Activated CD8-positive, alpha-beta memory T cell treated with anti-CD3 and anti-CD28 coated beads, Interleukin-2, amount 10 ng/mL, durations not matched to agents 7 days and 5 days (primary cell): ENCODE measurements around the gene PTPRA. TPM values are rescaled to one million over a fixed set of nuclear protein-coding genes. Genes with fewer than 3 reads are reported as not detected.

Experiments
- ATAC-seq: fragments of 150-1000 bp; cut with Tn5 transposase; one replicate; pipeline ENCODE4 v1.10.0; 2021; ENCODE audit warnings: moderate library complexity
- CTCF ChIA-PET: fragments of 350-600 bp; sonication (Branson Sonifier 250); formaldehyde crosslinking; loops from one replicate; lab custom pipeline; 2021; ENCODE audit warnings: antibody characterized with exemption; lab: Charles Lee
- DNase-seq: peaks from one replicate; pipeline ENCODE4 v3.0.0-alpha.2; 2020
- H3K27ac Mint-ChIP-seq: one replicate; pipeline ENCODE4 v1.8.0; 2021; ENCODE audit warnings: mild to moderate bottlenecking, mixed read lengths
- H3K27me3 Mint-ChIP-seq: one replicate; pipeline ENCODE4 v1.8.0; 2021; ENCODE audit warnings: mixed read lengths
- H3K36me3 Mint-ChIP-seq: one replicate; pipeline ENCODE4 v1.8.0; 2021; ENCODE audit warnings: mild to moderate bottlenecking, mixed read lengths
- H3K4me1 Mint-ChIP-seq: one replicate; pipeline ENCODE4 v1.8.0; 2021; ENCODE audit warnings: mixed read lengths
- H3K4me3 Mint-ChIP-seq: one replicate; pipeline ENCODE4 v1.8.0; 2021; ENCODE audit warnings: mild to moderate bottlenecking, moderate library complexity, mixed read lengths
- H3K9me3 Mint-ChIP-seq: one replicate; pipeline ENCODE4 v1.8.0; 2022; ENCODE audit warnings: low read depth, mixed read lengths
- total RNA-seq, 2 experiments: library from RNA; stranded (reverse); gene quantifications; one replicate each; pipeline ENCODE4 v1.2.3, GENCODE V29; 2021

PTPRA gene
- total RNA-seq, 2 experiments from 2014 or later, result 51.5 to 60.7 TPM

DNA sequence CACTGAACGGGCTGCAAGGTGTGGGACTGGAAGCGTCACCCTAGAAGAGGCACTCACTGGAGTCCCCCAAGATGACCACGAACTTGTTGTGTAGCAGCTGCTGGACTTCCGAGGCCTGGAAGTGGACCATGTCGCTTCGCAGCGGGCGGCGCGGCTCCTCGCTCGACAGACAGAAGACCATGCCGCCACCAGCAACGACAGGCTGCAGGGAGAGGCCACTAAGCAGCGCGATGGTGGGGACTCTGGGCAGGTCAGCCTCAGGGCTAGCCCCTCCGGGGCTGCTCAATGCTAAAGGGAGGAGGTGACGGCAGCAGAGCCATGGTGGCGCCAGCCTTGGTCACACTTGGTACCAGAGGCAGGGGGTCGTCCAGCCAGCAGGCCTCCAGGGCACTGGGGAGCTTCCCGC is 33.5 kb upstream of the PTPRA start:
- no peaks in the 10 kb centered on the region for H3K27me3 Mint-ChIP-seq
- peaks cover 18% of the 10 kb centered on the region for H3K4me1 Mint-ChIP-seq
- H3K27ac Mint-ChIP-seq, result peak overlapping the region; percentile 69
- CTCF ChIA-PET, result interaction anchor here (0.6 to 2.8 kb wide), 7 partner anchors 12 to 152 kb away, joined by 3 to 12 read pairs (median 4); no protein-coding TSS in a partner anchor
- H3K4me3 Mint-ChIP-seq, result peak overlapping the region; percentile 64
- no peak for DNase-seq
- ATAC-seq, result no peak
- H3K36me3 Mint-ChIP-seq, result peaks cover 9% of the 10 kb centered on the region
- no peaks in the 10 kb centered on the region for H3K9me3 Mint-ChIP-seq

DNA sequence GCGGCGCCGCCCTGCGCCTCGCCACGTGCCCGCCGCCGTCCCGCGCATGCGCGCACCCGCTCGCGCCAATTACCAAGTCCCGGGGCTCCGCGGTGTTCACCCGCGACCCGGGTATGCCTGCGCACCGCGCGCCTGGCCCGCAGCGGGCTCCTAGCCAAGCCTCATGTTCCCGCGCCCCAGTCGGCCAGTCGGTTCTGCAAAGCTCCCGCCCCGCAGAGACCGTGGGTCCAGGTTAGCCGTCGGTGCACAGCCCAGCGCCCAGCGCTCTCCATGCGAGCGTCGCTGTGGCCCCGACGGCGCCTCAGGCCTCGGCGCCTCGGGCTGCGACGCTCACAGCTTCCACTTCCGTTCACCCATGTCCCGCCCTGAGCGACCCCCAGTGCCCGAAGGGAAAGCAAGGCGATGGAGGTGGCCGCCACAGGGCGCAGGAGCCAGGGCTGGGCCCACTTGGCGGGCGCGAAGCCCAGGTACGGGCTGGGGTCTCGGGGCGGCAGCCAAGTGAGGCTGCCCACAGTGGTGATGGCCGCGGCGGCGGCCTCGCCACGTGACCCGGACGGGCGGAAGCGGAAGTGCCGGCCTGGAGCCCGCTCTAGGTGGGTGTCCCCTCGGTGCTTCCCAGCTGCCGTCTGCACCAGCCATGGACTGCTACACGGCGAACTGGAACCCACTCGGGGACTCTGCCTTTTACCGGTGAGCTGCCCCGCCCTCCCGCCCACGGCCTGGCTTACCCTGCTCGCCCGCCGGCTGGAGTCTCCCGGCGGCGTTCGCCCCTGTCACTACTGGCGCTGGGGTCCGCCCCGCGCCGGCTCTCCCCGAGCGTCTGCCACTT is 32.9 kb upstream of the PTPRA start, which contains the start of the genes PCED1A and VPS16:
TSS of gene PCED1A (minus strand) at position 518 of the 829 bp plus-strand sequence. CDS start 743 bp downstream, outside the sequence.
TSS of gene VPS16 (plus strand) at position 608 of the 829 bp plus-strand sequence. CDS start at position 638, 30 bp downstream.
- peaks cover 23% of the 10 kb centered on the region for H3K4me1 Mint-ChIP-seq

DNA sequence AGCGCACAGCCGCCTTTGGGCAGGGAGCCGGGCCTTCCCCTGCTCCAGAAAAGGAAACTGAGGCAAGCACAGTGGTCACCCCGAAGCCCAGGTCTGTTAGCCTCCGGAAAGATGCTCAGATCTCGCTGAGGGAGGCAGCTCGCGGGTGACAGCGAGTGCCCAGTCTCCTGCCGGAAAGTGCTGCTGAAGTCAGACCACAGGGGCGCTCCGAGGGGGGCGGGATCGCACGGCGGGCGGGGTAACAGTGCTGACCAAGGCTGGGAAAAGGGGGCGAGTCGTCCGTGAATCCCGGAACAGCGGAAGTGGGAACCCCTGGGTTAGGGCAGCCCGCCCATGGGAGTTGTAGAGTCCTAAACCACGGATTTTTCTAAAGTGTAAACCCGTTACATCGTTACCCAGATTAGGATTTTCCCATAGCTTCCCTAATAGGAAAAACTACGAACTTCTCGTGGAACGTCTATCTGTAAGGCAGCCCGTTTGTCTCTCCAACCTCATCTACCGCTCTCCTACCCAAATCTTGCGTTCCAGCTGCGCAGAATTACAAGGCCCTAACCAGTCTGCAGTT is 32.2 kb upstream of the PTPRA start:
- CTCF ChIA-PET, result interaction anchor here (1.3 to 2.8 kb wide), 5 partner anchors 11 to 153 kb away, joined by 4 to 12 read pairs (median 6); no protein-coding TSS in a partner anchor
- peak; percentile 58 for ATAC-seq
- Mint-ChIP-seq H3K36me3 (peaks cover 9% of the 10 kb centered on the region), H3K9me3 (no peaks in the 10 kb centered on the region), H3K4me3 (peak overlapping the region; percentile 82), H3K4me1 (peaks cover 27% of the 10 kb centered on the region), H3K27ac (peak overlapping the region; percentile 76), H3K27me3 (no peaks in the 10 kb centered on the region)
- peak; percentile 67 for DNase-seq

More for the DNA sequence above, 32.9 kb upstream of the PTPRA start, which contains the start of the genes PCED1A and VPS16:
- Mint-ChIP-seq H3K4me3 (peak within 1 kb of the TSS; percentile 82), H3K27ac (peak within 1 kb of the TSS; percentile 84), H3K9me3 (no peaks in the 10 kb centered on the region), H3K36me3 (peaks cover 9% of the 10 kb centered on the region), H3K27me3 (no peaks in the 10 kb centered on the region)
- ATAC-seq (peak; percentile 98), DNase-seq (peak; percentile 92)
- CTCF ChIA-PET, result interaction anchor here (0.6 to 2.8 kb wide), 8 partner anchors 11 to 152 kb away, joined by 3 to 12 read pairs (median 4); no protein-coding TSS in a partner anchor

DNA sequence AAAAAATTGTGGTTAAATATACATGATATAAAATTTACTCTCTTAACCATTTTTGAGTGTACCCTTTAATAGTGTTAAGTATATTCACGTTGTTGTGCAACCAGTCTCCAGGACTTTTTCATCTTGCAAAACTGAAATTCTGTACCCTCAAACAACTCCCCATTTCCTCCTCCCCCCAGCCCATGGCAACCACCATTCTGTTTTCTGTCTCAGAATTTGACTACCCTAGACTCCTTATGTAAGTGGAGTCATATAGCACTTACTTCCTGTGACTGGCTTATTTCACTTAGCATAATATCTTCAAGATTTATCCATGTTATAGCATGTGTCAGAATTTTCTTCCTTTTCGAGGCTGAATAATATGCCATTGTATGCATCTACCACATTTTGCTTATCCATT is 27.7 kb upstream of the PTPRA start:
- no peaks in the 10 kb centered on the region for H3K27me3 Mint-ChIP-seq
- CTCF ChIA-PET, result no interaction called here
- H3K4me1 Mint-ChIP-seq, result peaks cover 27% of the 10 kb centered on the region
- ATAC-seq (no peak), DNase-seq (peak; percentile 45)
- H3K9me3 Mint-ChIP-seq, result no peaks in the 10 kb centered on the region
- H3K4me3 Mint-ChIP-seq, result no peak overlapping the region
- H3K27ac Mint-ChIP-seq, result no peak overlapping the region
- peaks cover 10% of the 10 kb centered on the region for H3K36me3 Mint-ChIP-seq

DNA sequence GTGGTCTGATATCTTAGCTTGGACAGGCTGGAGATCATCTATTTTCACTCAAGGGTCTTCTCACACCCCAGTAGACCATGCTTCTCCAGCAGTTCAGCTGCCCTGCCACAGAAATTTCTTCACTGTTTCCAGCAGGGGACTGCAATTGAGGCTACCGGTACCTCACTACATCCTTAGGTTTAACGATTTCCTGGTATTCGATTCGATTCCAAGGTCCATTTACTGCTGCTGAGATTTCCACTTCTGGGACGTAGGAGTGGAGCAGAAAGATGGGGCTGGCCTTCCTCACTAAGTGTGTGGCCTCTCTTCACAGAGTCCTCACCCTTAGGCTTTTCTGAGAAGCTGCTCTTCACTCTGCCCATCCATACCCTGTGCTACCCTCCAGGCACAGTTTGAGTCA is 26.6 kb upstream of the PTPRA start:
- DNase-seq (peak; percentile 29), ATAC-seq (no peak)
- no peak overlapping the region for H3K4me3 Mint-ChIP-seq
- H3K4me1 Mint-ChIP-seq, result peaks cover 26% of the 10 kb centered on the region
- no peaks in the 10 kb centered on the region for H3K9me3 Mint-ChIP-seq
- peaks cover 9% of the 10 kb centered on the region for H3K36me3 Mint-ChIP-seq
- no peak overlapping the region for H3K27ac Mint-ChIP-seq
- H3K27me3 Mint-ChIP-seq, result no peaks in the 10 kb centered on the region
- CTCF ChIA-PET, result interaction anchor here (1.2 kb wide), 1 partner anchor 117 kb away, joined by 3 read pairs; no protein-coding TSS in a partner anchor

DNA sequence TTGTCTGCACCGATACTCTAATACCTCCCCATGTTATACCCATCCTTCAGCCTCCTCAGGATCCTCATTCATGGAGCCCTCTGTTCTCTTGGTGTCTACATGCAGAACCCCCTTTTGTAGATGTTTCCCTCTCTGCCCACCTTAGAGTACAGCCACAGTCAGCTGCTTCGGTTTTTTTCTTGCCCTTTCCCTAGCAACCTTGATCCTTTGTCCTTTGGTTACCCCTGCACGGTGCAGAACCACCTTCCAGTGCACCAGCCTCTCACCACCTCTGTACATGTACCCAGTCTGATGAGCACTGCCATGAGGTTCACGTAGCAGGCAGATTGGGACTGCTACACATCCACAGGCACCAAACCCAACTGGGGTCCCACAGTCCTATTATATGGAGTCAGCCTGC is 25.5 kb upstream of the PTPRA start:
- Mint-ChIP-seq H3K27ac (peak overlapping the region; percentile 5), H3K36me3 (peaks cover 9% of the 10 kb centered on the region), H3K4me3 (no peak overlapping the region), H3K9me3 (no peaks in the 10 kb centered on the region), H3K4me1 (peaks cover 37% of the 10 kb centered on the region), H3K27me3 (no peaks in the 10 kb centered on the region)
- CTCF ChIA-PET, result no interaction called here
- DNase-seq (peak; percentile 31), ATAC-seq (no peak)

DNA sequence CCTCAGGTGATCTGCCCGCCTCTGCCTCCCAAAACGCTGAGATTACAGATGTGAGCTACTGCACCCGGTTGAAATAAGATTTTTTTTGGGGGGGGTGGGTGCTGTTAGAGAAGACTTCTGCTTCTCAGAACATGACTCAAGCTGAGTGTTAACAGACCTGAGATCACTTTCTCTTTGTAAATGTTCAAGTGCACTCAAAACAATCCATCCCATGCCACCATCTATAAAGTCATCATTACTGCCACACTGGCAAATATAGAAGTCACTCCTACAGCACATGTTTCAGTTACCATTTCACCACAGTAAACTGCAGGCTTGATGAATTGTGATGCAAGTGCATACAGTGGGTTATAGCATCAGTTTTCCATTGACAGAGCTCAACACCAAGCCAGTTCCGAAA is 23.8 kb upstream of the PTPRA start:
- Mint-ChIP-seq H3K4me3 (no peak overlapping the region), H3K36me3 (peaks cover 6% of the 10 kb centered on the region), H3K4me1 (peaks cover 45% of the 10 kb centered on the region), H3K9me3 (no peaks in the 10 kb centered on the region), H3K27ac (no peak overlapping the region), H3K27me3 (no peaks in the 10 kb centered on the region)
- peak; percentile 14 for DNase-seq
- CTCF ChIA-PET, result interaction anchor here (0.6 to 3.5 kb wide), 3 partner anchors 16 to 97 kb away, joined by 3 to 19 read pairs (median 3); no protein-coding TSS in a partner anchor
- no peak for ATAC-seq

DNA sequence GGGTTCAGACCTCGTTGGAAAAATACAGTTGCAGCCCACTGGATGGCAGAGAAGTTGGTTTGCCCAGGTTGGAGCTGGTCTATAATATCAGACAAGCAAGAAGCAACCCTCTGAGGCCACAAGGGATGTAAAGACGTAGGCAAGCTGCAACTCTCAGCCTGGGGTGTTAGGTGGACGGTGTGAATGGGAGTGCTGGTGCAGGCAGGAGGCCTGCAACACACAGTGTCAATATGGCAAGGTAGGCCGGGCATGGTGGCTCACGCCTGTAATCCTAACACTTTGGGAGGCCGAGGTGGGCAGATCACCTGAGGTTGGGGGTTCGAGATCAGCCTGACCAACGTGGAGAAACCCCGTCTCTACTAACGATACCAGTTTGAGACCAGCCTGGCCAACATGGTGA is 22.2 kb upstream of the PTPRA start:
- H3K9me3 Mint-ChIP-seq, result no peaks in the 10 kb centered on the region
- H3K27me3 Mint-ChIP-seq, result no peaks in the 10 kb centered on the region
- H3K36me3 Mint-ChIP-seq, result peaks cover 3% of the 10 kb centered on the region
- H3K4me3 Mint-ChIP-seq, result no peak overlapping the region
- no peak for ATAC-seq
- H3K4me1 Mint-ChIP-seq, result peaks cover 34% of the 10 kb centered on the region
- CTCF ChIA-PET, result interaction anchor here (1.3 to 3.5 kb wide), 13 partner anchors 11 to 166 kb away, joined by 3 to 21 read pairs (median 7); partner anchors contain the start of genes PCED1A and VPS16
- peak; percentile 38 for DNase-seq
- peak overlapping the region; percentile 47 for H3K27ac Mint-ChIP-seq

DNA sequence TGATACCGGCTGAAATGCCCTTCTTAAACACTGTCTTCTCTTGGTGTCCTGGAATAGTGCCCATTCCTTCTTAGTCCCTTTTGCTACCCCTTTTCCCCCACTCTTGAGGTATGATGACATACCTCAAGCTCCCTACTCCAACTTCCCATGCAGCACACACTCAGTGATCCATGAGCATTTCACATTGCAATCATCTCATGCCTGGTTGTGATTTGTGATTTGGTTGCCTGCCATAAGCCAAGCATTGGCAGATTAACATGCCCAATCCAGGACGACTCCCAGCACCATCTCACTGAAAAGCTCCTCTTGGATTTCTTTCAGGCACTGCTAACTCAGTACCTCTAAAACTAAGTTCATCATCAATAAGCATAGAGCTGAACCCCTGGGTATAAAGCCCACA is 14.7 kb upstream of the PTPRA start:
- Mint-ChIP-seq H3K36me3 (peaks cover 3% of the 10 kb centered on the region), H3K27ac (no peak overlapping the region), H3K4me3 (no peak overlapping the region), H3K4me1 (peaks cover 7% of the 10 kb centered on the region), H3K27me3 (no peaks in the 10 kb centered on the region), H3K9me3 (no peaks in the 10 kb centered on the region)
- CTCF ChIA-PET, result interaction anchor here (1.0 to 2.4 kb wide), 2 partner anchors 18 to 103 kb away, joined by 3 to 6 read pairs; partner anchors contain the start of genes PCED1A and VPS16
- no peak for DNase-seq
- no peak for ATAC-seq

DNA sequence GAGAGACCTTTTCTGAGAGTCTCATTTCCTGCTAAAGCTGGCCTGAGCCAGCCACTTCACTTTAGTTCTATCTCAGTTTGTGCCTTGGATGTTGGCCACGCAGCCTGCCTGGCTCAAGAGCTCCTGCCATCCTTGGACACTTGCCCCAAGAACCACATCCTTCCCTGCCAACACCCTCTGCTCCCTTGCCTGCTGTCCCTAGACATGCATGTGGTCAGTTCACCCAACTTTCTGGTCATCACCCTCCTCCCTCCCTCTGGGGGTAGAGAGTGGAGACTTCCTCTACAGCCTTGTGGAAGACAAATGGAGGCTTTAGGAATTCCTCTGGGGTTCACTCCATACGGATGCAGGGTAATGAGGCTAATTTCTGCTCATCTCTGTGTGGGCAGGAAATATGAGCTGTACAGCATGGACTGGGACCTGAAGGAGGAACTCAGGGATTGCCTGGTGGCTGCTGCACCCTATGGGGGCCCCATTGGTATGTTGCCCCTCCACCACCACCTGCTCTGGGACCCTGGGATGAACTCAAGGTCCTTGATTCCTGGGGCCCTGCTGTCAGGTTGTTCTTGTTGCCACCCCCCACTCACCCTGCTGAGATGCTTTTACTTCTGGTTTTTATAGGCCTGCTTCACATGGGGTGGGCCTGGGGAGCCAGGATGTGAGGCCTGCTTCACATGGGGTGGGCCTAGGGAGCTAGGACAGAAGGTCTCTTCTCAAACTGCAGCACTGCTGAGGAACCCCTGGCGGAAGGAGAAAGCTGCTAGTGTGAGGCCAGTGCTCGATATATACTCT is 13.8 kb upstream of the PTPRA start:
- Mint-ChIP-seq H3K36me3 (peaks cover 7% of the 10 kb centered on the region), H3K4me3 (no peak overlapping the region), H3K9me3 (no peaks in the 10 kb centered on the region), H3K27me3 (no peaks in the 10 kb centered on the region), H3K4me1 (peaks cover 6% of the 10 kb centered on the region), H3K27ac (no peak overlapping the region)
- ATAC-seq, result no peak
- DNase-seq, result no peak
- CTCF ChIA-PET, result interaction anchor here (2.4 kb wide), 1 partner anchor 19 kb away, joined by 6 read pairs; the partner anchor contains the start of genes PCED1A and VPS16

DNA sequence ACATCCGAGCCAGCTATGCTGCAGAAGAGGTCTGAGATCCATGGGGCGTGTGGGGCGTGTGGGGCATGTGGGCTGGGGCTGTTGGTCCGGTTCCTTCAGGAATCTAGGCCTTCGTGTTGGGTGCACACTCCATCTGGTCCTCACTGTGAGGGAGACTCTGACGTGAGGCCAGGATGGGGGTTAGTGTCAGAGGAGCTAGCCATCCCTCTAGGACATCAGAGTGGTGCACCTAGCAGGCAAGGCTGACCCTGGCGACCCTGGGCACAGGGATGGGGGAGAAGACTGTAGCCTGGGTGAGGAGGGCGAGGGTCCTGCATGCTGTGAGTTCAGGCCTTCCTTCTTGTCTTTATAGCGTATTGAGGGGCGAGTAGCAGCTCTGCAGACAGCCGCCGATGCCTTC is 8.7 kb upstream of the PTPRA start:
- no peak overlapping the region for H3K4me3 Mint-ChIP-seq
- H3K9me3 Mint-ChIP-seq, result no peaks in the 10 kb centered on the region
- peak overlapping the region; percentile 80 for H3K27ac Mint-ChIP-seq
- no peak for DNase-seq
- CTCF ChIA-PET, result interaction anchor here (0.8 to 2.9 kb wide), 9 partner anchors 8 to 181 kb away, joined by 3 to 13 read pairs (median 4); partner anchors contain the start of genes MRPS26 and PTPRA
- no peak for ATAC-seq
- H3K27me3 Mint-ChIP-seq, result no peaks in the 10 kb centered on the region
- H3K36me3 Mint-ChIP-seq, result peaks cover 18% of the 10 kb centered on the region
- H3K4me1 Mint-ChIP-seq, result peaks cover 37% of the 10 kb centered on the region

DNA sequence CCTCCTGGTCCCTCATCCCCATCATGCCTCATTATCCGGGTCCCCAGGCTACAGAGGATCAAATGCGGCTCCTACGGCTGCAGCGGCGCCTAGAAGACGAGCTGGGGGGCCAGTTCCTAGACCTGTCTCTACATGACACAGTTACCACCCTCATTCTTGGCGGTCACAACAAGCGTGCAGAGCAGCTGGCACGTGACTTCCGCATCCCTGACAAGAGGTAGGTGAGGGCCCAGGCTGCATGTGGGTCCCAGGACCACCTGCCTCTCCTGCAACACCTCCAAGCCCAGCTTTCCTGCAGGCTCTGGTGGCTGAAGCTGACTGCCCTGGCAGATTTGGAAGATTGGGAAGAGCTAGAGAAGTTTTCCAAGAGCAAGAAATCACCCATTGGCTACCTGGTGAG is 8.2 kb upstream of the PTPRA start:
- DNase-seq, result no peak
- H3K27me3 Mint-ChIP-seq, result no peaks in the 10 kb centered on the region
- CTCF ChIA-PET, result interaction anchor here (0.6 to 2.9 kb wide), 15 partner anchors 8 to 180 kb away, joined by 3 to 13 read pairs (median 3); partner anchors contain the start of genes MRPS26 and PTPRA
- ATAC-seq, result no peak
- peaks cover 37% of the 10 kb centered on the region for H3K4me1 Mint-ChIP-seq
- H3K4me3 Mint-ChIP-seq, result no peak overlapping the region
- peaks cover 18% of the 10 kb centered on the region for H3K36me3 Mint-ChIP-seq
- no peaks in the 10 kb centered on the region for H3K9me3 Mint-ChIP-seq
- peak overlapping the region; percentile 80 for H3K27ac Mint-ChIP-seq
